Measurements from ENCODE around the gene SYCE3.

DNA sequence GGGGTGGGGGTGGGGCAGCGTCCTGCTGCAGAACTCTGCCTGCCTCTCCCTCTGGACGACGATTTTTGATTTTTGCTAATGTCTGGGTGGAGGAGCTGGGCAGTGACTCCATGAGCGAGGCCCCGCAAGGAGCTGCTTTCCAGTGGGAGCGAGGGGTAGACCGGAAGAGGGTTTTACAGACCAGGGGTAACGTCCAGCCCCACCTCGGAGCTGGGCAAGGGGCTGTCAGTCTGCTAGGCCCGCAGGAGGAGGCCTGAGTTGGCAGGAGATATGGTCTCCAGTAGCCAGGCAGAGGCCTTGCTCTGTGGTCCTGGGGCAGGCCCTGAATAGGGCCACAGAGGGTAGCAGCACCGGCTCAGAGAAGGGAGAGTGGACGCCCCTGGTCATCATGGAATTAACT is 46.9 kb upstream of the SYCE3 start:
- no peak for TF ChIP-seq CTCF (conservative IDR thresholded peaks at IDR 0.05; ENCODE audit: low read depth in 2 of 2)
- no peak for TF ChIP-seq JUNB (IDR thresholded peaks at IDR 0.05; ENCODE audit: unreplicated experiment)
- no peak for TF ChIP-seq REST (IDR thresholded peaks at IDR 0.05; ENCODE audit: unreplicated experiment)
- TF ChIP-seq POLR2AphosphoS5 (IDR thresholded peaks at IDR 0.05; ENCODE audit: low read depth), result no peak
- no peak for TF ChIP-seq EZH2phosphoT487 (IDR thresholded peaks at IDR 0.05; ENCODE audit: unreplicated experiment)
- no peak for TF ChIP-seq ETS1 (IDR thresholded peaks at IDR 0.05)
- no peak for TF ChIP-seq ZNF331 (CRISPR knock-in tag; IDR thresholded peaks at IDR 0.05; ENCODE audit: low read depth)

All from GM23338 (cell line).